ENCODE measurements around the gene TRIM61. TPM values are rescaled to one million over a fixed set of nuclear protein-coding genes. Genes with fewer than 3 reads are reported as not detected.

The TRIM61 gene
- polyA plus RNA-seq, 2 of the 4 experiments (the other 2 are of a cell fraction): not detected

GRCh38 chr4:164946810-164947209 is 30.6 kb downstream of the TRIM61 start:
- 49% methylated on average over 5 of the region's 5 CpGs for WGBS (ENCODE audit: missing lambda C conversion rate)
- no peak for ATAC-seq
- no peak for FAIRE-seq
- no peak overlapping the region for H3K27ac ChIP-seq
- TF ChIP-seq SREBF2 (IDR thresholded peaks at IDR 0.05) (no peak), FOSB (CRISPR knock-in tag; IDR thresholded peaks at IDR 0.05) (no peak), EP300 (IDR thresholded peaks at IDR 0.05) (no peak), MYC (IDR thresholded peaks at IDR 0.05; ENCODE audit: borderline replicate concordance, low read length) (no peak), ESRRA (IDR thresholded peaks at IDR 0.05; ENCODE audit: borderline replicate concordance, low read length) (no peak), HMGXB4 (CRISPR knock-in tag; IDR thresholded peaks at IDR 0.05; ENCODE audit: borderline replicate concordance) (no peak), REST (IDR thresholded peaks at IDR 0.05) (no peak), KDM1A (IDR thresholded peaks at IDR 0.05; ENCODE audit: low read depth) (no peak), FOSL2 (IDR thresholded peaks at IDR 0.05) (no peak), FOSL2 (CRISPR knock-in tag; IDR thresholded peaks at IDR 0.05) (no peak), RCOR1 (IDR thresholded peaks at IDR 0.05; ENCODE audit: low read depth, low read length) (no peak)
- H3K4me2 ChIP-seq: no peak overlapping the region
- DNase-seq (ENCODE audit: low read depth in 1 of 2, low spot score in 1 of 2): no peak
- H3K4me3 ChIP-seq: no peak overlapping the region
- POLR2A ChIA-PET: no interaction called here
- CTCF ChIA-PET: interaction anchor here (0.6 kb wide), 1 partner anchor 40 kb away, joined by 4 read pairs; no protein-coding TSS in a partner anchor
- H3K9me3 ChIP-seq: no peaks in the 10 kb centered on the region
- no peaks in the 10 kb centered on the region for H3K4me1 ChIP-seq

GRCh38 chr4:164945146-164945545 is 32.3 kb downstream of the TRIM61 start:
- Histone ChIP-seq H3K9me3 (no peaks in the 10 kb centered on the region), H3K4me2 (no peak overlapping the region), H3K4me3 (no peak overlapping the region), H3K27ac (no peak overlapping the region), H3K4me1 (no peaks in the 10 kb centered on the region)
- ChIA-PET CTCF (no interaction called here), POLR2A (no interaction called here)
- no peak for TF ChIP-seq RNF2 (IDR thresholded peaks at IDR 0.05; ENCODE audit: borderline replicate concordance, low read depth)
- TF ChIP-seq MYC (IDR thresholded peaks at IDR 0.05; ENCODE audit: borderline replicate concordance, low read length): no peak
- ATAC-seq (no peak), FAIRE-seq (no peak), DNase-seq (ENCODE audit: low read depth in 1 of 2, low spot score in 1 of 2) (no peak)
- 45% methylated on average over 5 of the region's 5 CpGs for WGBS (ENCODE audit: missing lambda C conversion rate)

GRCh38 chr4:164943192-164943591 is 34.3 kb downstream of the TRIM61 start:
- no peak overlapping the region for H3K4me2 ChIP-seq
- H3K4me1 ChIP-seq: no peaks in the 10 kb centered on the region
- WGBS (ENCODE audit: missing lambda C conversion rate): 70% methylated on average over 8 of the region's 9 CpGs
- ChIA-PET POLR2A (no interaction called here), CTCF (no interaction called here)
- ATAC-seq (no peak), FAIRE-seq (no peak), DNase-seq (ENCODE audit: low read depth in 1 of 2, low spot score in 1 of 2) (no peak)
- no peaks in the 10 kb centered on the region for H3K9me3 ChIP-seq
- TF ChIP-seq KDM1A (IDR thresholded peaks at IDR 0.05; ENCODE audit: low read depth): no peak
- TF ChIP-seq EHF (CRISPR knock-in tag; IDR thresholded peaks at IDR 0.05): no peak
- TF ChIP-seq BHLHE40 (IDR thresholded peaks at IDR 0.05; ENCODE audit: low read depth, low read length): no peak
- TF ChIP-seq ELK1 (IDR thresholded peaks at IDR 0.05; ENCODE audit: low read depth, low read length): no peak
- TF ChIP-seq FOSB (CRISPR knock-in tag; IDR thresholded peaks at IDR 0.05): no peak
- no peak for TF ChIP-seq HOXB13 (CRISPR knock-in tag; IDR thresholded peaks at IDR 0.05; ENCODE audit: low read depth)
- no peak for TF ChIP-seq HMGXB4 (CRISPR knock-in tag; IDR thresholded peaks at IDR 0.05; ENCODE audit: borderline replicate concordance)
- TF ChIP-seq ZSCAN20 (CRISPR knock-in tag; IDR thresholded peaks at IDR 0.05): no peak
- TF ChIP-seq ATOH8 (CRISPR knock-in tag; IDR thresholded peaks at IDR 0.05; ENCODE audit: low read depth): no peak
- TF ChIP-seq CHD2 (IDR thresholded peaks at IDR 0.05; ENCODE audit: low read length, partially characterized antibody): no peak
- no peak overlapping the region for H3K27ac ChIP-seq
- H3K4me3 ChIP-seq: no peak overlapping the region

Data from A549 (cell line).